ENCODE results near the gene PLEKHG3. TPM values are rescaled to one million over a fixed set of nuclear protein-coding genes. Genes with fewer than 3 reads are reported as not detected.

PLEKHG3 gene
- total and polyA plus RNA-seq, 9 donors = 17.5 to 92.9 (median 67.7) TPM

DNA sequence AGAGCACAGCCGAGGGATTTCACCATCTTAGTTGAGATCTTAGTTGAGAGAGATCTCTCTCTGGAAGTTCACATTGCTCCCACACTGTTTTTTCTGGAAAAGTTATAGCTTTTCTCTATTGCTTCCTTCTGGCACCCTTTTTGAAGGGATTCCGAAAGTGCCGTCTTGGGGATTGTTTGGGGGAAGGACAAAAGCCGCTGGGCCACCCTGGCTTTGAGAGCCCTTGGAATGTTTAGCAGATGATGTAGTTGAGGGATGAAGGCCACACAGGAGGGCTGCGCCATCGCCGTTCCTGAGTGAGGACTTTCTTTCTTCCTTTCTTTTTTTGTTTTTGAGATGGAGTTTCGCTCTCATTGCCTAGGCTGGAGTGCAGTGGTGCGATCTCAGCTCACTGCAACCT, 17.7 kb downstream of the PLEKHG3 start:
- intact Hi-C loops (cut with DNase I) = no loop called here
- WGBS, 3 donors = 75 to 80% (median 77%) methylated on average over 9 of the region's 9 CpGs
- Histone ChIP-seq H3K27ac (no peak overlapping the region), H3K4me1 (ENCODE audit: insufficient read depth) (peaks cover 35% of the 10 kb centered on the region), H3K9me3 (no peaks in the 10 kb centered on the region), H3K4me3 (no peak overlapping the region), H3K36me3 (no peaks in the 10 kb centered on the region), H3K27me3 (no peaks in the 10 kb centered on the region)
- TF ChIP-seq, protein P1, sequence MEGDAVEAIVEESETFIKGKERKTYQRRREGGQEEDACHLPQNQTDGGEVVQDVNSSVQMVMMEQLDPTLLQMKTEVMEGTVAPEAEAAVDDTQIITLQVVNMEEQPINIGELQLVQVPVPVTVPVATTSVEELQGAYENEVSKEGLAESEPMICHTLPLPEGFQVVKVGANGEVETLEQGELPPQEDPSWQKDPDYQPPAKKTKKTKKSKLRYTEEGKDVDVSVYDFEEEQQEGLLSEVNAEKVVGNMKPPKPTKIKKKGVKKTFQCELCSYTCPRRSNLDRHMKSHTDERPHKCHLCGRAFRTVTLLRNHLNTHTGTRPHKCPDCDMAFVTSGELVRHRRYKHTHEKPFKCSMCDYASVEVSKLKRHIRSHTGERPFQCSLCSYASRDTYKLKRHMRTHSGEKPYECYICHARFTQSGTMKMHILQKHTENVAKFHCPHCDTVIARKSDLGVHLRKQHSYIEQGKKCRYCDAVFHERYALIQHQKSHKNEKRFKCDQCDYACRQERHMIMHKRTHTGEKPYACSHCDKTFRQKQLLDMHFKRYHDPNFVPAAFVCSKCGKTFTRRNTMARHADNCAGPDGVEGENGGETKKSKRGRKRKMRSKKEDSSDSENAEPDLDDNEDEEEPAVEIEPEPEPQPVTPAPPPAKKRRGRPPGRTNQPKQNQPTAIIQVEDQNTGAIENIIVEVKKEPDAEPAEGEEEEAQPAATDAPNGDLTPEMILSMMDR (IDR thresholded peaks at IDR 0.05) = no peak
- TF ChIP-seq EP300 (IDR thresholded peaks at IDR 0.05) (no peak), POLR2A (IDR thresholded peaks at IDR 0.05) (no peak)
- DNase-seq = peak in 1 of 5 donors; percentile 7

DNA sequence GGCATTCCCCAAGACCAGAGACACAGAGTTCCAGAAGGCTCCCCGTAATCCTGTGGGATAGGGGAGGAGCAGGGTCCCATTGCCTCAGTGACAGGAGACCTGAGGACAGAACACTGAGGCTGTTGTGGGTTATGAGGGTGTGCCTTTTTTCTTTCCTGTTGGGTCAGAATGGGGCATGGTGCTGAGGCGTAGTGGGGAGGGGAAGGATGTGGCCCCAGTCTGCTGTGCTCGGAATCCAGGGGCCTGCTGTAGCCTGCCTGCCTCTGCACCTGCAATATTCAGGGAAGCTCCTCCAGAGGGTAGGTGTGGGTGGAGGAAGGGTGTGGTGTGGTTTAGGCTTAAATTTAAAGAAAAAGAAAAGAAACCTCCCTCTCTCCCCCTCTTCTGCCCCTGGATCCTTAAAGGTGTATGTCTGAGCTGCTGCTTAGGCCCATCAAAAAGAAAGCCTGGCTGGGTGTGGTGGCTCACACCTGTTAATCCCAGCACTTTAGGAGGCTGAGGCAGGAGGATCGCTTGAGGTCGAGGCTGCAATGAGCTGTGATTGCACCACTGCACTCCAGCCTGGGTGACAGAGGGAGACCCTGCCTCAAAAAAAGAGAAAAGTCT, 18.7 kb downstream of the PLEKHG3 start:
- 88 to 97% (median 94%) methylated on average over 5 of the region's 5 CpGs for WGBS, 3 donors
- H3K36me3 ChIP-seq = no peaks in the 10 kb centered on the region
- peaks cover 24% of the 10 kb centered on the region for H3K4me1 ChIP-seq (ENCODE audit: insufficient read depth)
- TF ChIP-seq, protein P1 (IDR thresholded peaks at IDR 0.05) = no peak
- TF ChIP-seq EP300 (IDR thresholded peaks at IDR 0.05) (no peak), POLR2A (IDR thresholded peaks at IDR 0.05) (no peak)
- no peak overlapping the region for H3K27ac ChIP-seq
- H3K9me3 ChIP-seq = no peaks in the 10 kb centered on the region
- no peak overlapping the region for H3K4me3 ChIP-seq
- intact Hi-C loops (cut with DNase I) = no loop called here
- DNase-seq = peak in 2 of 5 donors; percentile 7 to 14
- no peaks in the 10 kb centered on the region for H3K27me3 ChIP-seq

DNA sequence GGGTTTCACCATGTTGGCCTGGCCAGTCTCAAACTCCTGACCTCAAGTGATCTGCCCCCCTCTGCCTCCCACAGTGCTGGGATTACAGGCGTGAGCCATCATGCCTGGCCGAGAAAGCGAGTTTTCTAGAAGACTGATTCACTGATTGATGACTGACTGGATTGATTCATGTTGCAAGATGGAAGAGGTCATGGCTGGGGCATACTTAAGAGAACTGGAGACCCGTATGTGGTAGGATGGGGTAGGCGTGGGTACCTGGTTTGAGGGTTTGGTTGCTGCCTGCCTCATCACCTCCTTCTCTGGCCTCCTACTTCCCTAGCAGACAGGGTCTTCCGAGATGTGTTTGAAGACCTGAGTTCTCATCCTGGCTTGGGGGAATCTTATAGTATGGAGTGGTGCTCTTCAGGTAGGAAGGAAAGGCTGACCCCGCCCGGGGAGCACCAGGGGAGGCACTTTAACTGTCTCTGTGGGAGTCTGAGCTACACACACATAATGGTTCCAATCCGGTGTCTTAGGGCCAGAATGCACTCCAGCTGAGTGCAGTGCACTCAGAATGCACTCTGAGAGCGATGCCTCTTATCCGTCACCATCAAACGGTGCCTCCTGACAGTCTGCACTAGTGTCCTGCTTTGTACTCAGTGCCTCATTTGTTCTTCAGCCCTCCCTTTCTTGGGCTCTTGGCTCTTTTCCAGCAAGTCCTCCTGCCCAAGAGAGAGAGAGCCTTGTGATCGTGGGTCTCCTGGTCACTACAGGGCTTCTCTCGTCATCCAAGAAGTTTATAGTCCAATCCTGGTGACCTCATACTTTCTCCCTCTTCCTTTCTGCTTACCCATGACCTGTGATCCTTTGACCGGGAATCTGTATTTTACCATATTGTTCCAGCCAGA, 19.7 kb downstream of the PLEKHG3 start:
- H3K36me3 ChIP-seq = peaks cover under 1% of the 10 kb centered on the region
- H3K27ac ChIP-seq = no peak overlapping the region
- DNase-seq = peak in 1 of 5 donors; percentile 9
- no peaks in the 10 kb centered on the region for H3K27me3 ChIP-seq
- no peak overlapping the region for H3K4me3 ChIP-seq
- WGBS, 3 donors = 78 to 86% (median 80%) methylated on average over 15 of the region's 15 CpGs
- peaks cover 20% of the 10 kb centered on the region for H3K4me1 ChIP-seq (ENCODE audit: insufficient read depth)
- TF ChIP-seq POLR2A (IDR thresholded peaks at IDR 0.05) = no peak
- TF ChIP-seq, protein P1 (IDR thresholded peaks at IDR 0.05) = no peak
- intact Hi-C loops (cut with DNase I) = no loop called here
- H3K9me3 ChIP-seq = no peaks in the 10 kb centered on the region

DNA sequence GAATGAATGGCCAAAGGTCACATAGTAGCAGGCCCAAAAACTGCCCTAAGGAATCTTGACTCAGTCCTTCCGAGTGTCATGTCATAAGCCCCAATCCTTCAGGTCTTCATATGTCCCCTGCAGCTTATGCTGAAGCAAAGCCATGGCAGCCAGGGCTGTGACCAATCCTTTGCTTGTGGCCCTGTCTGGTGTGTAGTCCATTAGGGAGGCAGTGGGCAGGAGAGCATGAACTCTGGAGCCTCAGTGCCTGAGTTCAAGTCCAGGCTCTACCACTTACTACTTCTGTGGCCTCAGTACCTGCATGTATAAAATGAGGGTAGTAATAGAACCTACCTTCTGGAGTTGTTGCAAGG, 20.3 kb downstream of the PLEKHG3 start:
- peak in 2 of 5 donors; percentile 4 to 13 for DNase-seq
- intact Hi-C loops (cut with DNase I) = no loop called here
- WGBS, 3 donors = 73 to 95% (median 88%) methylated on average over 1 of the region's 1 CpG
- no peak overlapping the region for H3K27ac ChIP-seq
- peaks cover 18% of the 10 kb centered on the region for H3K4me1 ChIP-seq (ENCODE audit: insufficient read depth)
- H3K27me3 ChIP-seq = no peaks in the 10 kb centered on the region
- peaks cover 2% of the 10 kb centered on the region for H3K36me3 ChIP-seq
- TF ChIP-seq, protein P1 (IDR thresholded peaks at IDR 0.05) = no peak
- no peaks in the 10 kb centered on the region for H3K9me3 ChIP-seq
- H3K4me3 ChIP-seq = no peak overlapping the region
